Measurements from ENCODE around the gene CCDC68. TPM values are rescaled to one million over a fixed set of nuclear protein-coding genes. Genes with fewer than 3 reads are reported as not detected.

The CCDC68 gene
- total and polyA plus RNA-seq, 12 donors = 2.0 to 19.3 (median 4.9) TPM

DNA sequence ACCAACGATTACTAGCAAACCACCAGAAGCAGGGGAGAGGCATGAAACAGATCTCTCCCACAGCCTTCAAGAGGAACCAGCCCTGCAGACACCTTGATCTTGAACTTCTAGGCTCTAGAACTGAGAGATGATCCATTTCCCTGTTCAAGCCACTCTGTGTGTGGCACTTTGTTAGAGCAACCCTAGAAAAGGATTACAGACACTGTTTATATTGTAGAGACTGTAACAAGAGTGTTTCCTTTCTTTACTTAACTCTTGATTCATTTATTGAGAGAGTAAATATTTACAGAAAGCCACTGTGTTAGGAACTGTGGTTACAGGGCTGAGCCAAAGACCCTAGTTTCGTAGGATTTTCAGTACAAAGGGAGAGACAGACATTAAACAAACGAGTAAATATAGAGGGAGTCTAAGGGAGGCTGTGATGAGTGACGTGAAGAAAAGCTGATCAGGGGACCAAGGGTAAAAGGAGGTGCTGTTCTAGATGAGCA lies 10.9 kb downstream of the CCDC68 start:
- intact Hi-C loops (cut with DNase I) = no loop called here
- Histone ChIP-seq H3K27ac (no peak overlapping the region), H3K27me3 (no peaks in the 10 kb centered on the region), H3K4me3 (no peak overlapping the region), H3K36me3 (replicated peaks in 1 of 2) (no peaks in the 10 kb centered on the region), H3K4me1 (replicated peaks in 1 of 2) (peaks cover 5 to 8% of the 10 kb centered on the region in 2 donors), H3K9me3 (replicated peaks in 1 of 3) (no peaks in the 10 kb centered on the region)
- WGBS, 4 donors = 68 to 72% (median 69%) methylated on average over 4 of the region's 4 CpGs
- no peak for DNase-seq
- no peak for TF ChIP-seq POLR2A (IDR thresholded peaks at IDR 0.05)
- TF ChIP-seq, protein P1, sequence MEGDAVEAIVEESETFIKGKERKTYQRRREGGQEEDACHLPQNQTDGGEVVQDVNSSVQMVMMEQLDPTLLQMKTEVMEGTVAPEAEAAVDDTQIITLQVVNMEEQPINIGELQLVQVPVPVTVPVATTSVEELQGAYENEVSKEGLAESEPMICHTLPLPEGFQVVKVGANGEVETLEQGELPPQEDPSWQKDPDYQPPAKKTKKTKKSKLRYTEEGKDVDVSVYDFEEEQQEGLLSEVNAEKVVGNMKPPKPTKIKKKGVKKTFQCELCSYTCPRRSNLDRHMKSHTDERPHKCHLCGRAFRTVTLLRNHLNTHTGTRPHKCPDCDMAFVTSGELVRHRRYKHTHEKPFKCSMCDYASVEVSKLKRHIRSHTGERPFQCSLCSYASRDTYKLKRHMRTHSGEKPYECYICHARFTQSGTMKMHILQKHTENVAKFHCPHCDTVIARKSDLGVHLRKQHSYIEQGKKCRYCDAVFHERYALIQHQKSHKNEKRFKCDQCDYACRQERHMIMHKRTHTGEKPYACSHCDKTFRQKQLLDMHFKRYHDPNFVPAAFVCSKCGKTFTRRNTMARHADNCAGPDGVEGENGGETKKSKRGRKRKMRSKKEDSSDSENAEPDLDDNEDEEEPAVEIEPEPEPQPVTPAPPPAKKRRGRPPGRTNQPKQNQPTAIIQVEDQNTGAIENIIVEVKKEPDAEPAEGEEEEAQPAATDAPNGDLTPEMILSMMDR (IDR thresholded peaks at IDR 0.05) = no peak

DNA sequence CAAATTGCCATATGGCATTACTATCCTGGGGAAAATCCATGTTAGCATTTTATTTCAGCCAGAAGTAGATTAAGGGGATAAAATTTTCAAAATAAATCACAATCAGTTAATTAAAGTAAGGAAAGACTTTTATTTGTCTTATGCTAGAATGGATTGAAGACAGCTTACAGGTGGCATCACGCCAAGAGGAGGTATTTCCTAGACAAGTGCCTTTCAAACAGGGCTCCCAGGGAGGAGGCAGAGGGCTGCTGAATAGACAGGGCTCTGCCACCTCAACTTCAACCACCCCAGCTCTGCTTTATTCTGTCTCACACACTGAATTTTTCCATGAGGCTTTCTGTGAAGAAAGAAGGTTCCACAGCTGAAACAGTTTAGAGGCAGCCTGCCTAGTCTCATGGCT lies 12.2 kb downstream of the CCDC68 start:
- 53 to 90% (median 64%) methylated on average over 1 of the region's 1 CpG for WGBS, 4 donors
- DNase-seq = peak in 5 of 7 donors; percentile 19 to 58 (median 32)
- no peak overlapping the region for H3K27ac ChIP-seq

GRCh38 chr18:54946149-54946581 lies 13.1 kb downstream of the CCDC68 start:
- H3K4me3 ChIP-seq = peak overlapping the region in 2 of 4 donors; percentile 10 to 58

More for the DNA sequence above, 12.2 kb downstream of the CCDC68 start:
- Histone ChIP-seq H3K27me3 (no peaks in the 10 kb centered on the region), H3K9me3 (replicated peaks in 1 of 3) (no peaks in the 10 kb centered on the region), H3K36me3 (replicated peaks in 1 of 2) (no peaks in the 10 kb centered on the region), H3K4me3 (no peak overlapping the region), H3K4me1 (replicated peaks in 1 of 2) (peaks cover 5 to 8% of the 10 kb centered on the region in 2 donors)
- intact Hi-C loops (cut with DNase I) = no loop called here
- no peak for TF ChIP-seq POLR2A (IDR thresholded peaks at IDR 0.05)
- TF ChIP-seq, protein P1 (IDR thresholded peaks at IDR 0.05) = no peak

DNA sequence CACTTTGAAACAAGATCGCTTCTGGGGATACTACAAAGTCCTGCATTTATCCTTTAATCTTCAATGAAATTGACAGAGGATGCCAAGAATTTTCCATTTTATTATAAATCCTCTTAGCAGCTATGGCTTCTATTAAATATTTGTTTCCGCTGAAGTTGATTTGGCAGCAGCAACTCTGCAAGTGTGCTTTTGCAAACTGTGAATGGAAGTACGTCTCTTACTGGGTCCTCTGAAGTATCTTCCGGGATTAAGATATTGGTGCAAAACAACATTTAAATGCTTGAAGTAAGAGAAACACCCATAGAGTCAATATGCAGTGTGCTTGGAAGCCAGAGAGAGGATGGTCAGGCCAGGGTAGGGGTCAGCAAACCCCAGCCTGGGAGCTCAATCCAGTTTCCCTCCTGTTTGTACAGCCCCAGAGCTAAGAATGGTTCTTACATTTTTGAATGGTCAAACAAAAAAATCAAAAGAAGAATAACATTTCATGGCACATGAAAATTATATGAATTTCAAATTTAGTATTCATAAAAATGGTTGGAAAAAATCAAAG lies 13.6 kb downstream of the CCDC68 start:
- WGBS, 4 donors = 58 to 71% (median 64%) methylated on average over 4 of the region's 4 CpGs
- peak overlapping the region in 2 of 4 donors; percentile 10 to 58 for H3K4me3 ChIP-seq
- DNase-seq = no peak
- intact Hi-C loops (cut with DNase I) = no loop called here
- H3K27ac ChIP-seq = peak overlapping the region in 2 of 5 donors; percentile 13 to 68
- H3K4me1 ChIP-seq (replicated peaks in 1 of 2) = peaks cover 5 to 8% of the 10 kb centered on the region in 2 donors
- no peaks in the 10 kb centered on the region for H3K9me3 ChIP-seq (replicated peaks in 1 of 3)
- TF ChIP-seq, protein P1 (IDR thresholded peaks at IDR 0.05) = no peak
- TF ChIP-seq POLR2A (IDR thresholded peaks at IDR 0.05) = no peak
- no peaks in the 10 kb centered on the region for H3K36me3 ChIP-seq (replicated peaks in 1 of 2)
- H3K27me3 ChIP-seq = no peaks in the 10 kb centered on the region

More at GRCh38 chr18:54946149-54946581, 13.1 kb downstream of the CCDC68 start:
- peaks cover 5 to 8% of the 10 kb centered on the region in 2 donors for H3K4me1 ChIP-seq (replicated peaks in 1 of 2)
- H3K27ac ChIP-seq = peak overlapping the region in 2 of 5 donors; percentile 8 to 68
- 7 to 19% (median 12%) methylated on average over 7 of the region's 7 CpGs for WGBS, 4 donors
- intact Hi-C loops (cut with DNase I) = no loop called here
- no peaks in the 10 kb centered on the region for H3K9me3 ChIP-seq (replicated peaks in 1 of 3)
- H3K27me3 ChIP-seq = no peaks in the 10 kb centered on the region
- peak in 6 of 7 donors; percentile 29 to 63 (median 40) for DNase-seq
- no peak for TF ChIP-seq POLR2A (IDR thresholded peaks at IDR 0.05)
- TF ChIP-seq, protein P1 (IDR thresholded peaks at IDR 0.05) = no peak
- H3K36me3 ChIP-seq (replicated peaks in 1 of 2) = no peaks in the 10 kb centered on the region
